ENCODE results near the gene KCNJ15. TPM values are rescaled to one million over a fixed set of nuclear protein-coding genes. Genes with fewer than 3 reads are reported as not detected.

KCNJ15 gene
- total and polyA plus RNA-seq, 10 of the 15 experiments (the other 5 are each of a cell fraction or from before 2014, with no cell fraction given): 0.05 to 2.7 (median 0.33) TPM; not detected in 6

DNA sequence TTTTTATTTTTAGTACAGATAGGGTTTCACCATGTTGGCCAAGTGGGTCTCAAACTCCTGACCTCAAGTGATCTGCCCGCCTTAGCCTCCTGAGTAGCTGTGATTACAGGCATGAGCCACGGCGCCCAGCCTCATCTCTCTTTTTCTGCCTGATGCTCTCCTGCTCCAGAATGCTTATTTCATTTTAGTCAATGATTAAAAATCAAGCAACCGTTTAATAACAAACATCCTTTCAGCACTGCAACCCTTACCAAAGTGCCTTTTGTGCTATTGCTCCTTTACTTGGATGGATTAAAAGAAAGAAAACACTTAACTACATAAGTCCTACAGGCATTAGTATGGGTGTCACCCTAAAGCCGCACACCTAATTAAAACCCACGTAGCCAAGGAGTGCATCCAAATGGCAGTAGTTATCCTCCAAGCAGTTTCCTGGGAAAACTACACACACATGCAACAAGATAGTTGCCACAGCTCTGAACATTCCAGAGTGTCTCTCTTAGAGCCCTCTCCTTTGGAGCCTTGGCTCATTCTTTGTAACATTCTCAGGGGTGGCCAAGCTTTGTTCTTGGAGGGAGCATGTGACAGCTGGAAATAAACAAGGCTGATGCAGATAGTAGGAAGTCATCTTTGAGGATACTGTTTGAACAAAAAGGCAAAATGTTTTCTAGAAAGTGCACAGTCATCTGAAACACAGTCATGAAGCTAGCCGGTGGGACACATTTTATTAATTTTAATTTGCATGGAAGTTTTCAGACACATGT is 51.2 kb downstream of the KCNJ15 start:
- SMC1A ChIA-PET (ENCODE audit: uncharacterized antibody, unreplicated experiment): no interaction called here
- Histone ChIP-seq H3K27me3 (replicated peaks in 1 of 2; ENCODE audit: control insufficient read depth in 2 of 2, insufficient read depth in 2 of 2, low read length in 1 of 2) (no peaks in the 10 kb centered on the region), H2AFZ (ENCODE audit: control insufficient read depth, low read depth, low read length) (no peak overlapping the region), H3K79me2 (ENCODE audit: control insufficient read depth, insufficient read depth, low read length) (no peaks in the 10 kb centered on the region), H3K4me2 (ENCODE audit: control insufficient read depth, insufficient read depth) (no peak overlapping the region), H4K20me1 (ENCODE audit: control insufficient read depth, insufficient read depth) (no peaks in the 10 kb centered on the region), H3K4me1 (ENCODE audit: control insufficient read depth, insufficient read depth, low read length) (no peaks in the 10 kb centered on the region), H3K27ac (ENCODE audit: control insufficient read depth, insufficient read depth) (no peak overlapping the region), H3K4me3 (no peak overlapping the region), H3K9ac (ENCODE audit: control insufficient read depth, insufficient read depth, low read length) (no peak overlapping the region), H3K36me3 (ENCODE audit: control insufficient read depth in 2 of 2, insufficient read depth in 2 of 2, low read length in 1 of 2) (no peaks in the 10 kb centered on the region), H3K9me3 (replicated peaks; ENCODE audit: control insufficient read depth, insufficient read depth, low read length) (no peaks in the 10 kb centered on the region)
- intact Hi-C loops (cut with micrococcal nuclease; ENCODE audit: unreplicated experiment): no loop called here
- no peak for TF ChIP-seq BCL11A (IDR thresholded peaks at IDR 0.05; ENCODE audit: low read depth, low read length)
- TF ChIP-seq TCF3 (IDR thresholded peaks at IDR 0.05; ENCODE audit: borderline replicate concordance, insufficient read depth, low read depth, low read length): no peak
- TF ChIP-seq CBFB (IDR thresholded peaks at IDR 0.05; ENCODE audit: low read depth): no peak
- TF ChIP-seq, protein P1, sequence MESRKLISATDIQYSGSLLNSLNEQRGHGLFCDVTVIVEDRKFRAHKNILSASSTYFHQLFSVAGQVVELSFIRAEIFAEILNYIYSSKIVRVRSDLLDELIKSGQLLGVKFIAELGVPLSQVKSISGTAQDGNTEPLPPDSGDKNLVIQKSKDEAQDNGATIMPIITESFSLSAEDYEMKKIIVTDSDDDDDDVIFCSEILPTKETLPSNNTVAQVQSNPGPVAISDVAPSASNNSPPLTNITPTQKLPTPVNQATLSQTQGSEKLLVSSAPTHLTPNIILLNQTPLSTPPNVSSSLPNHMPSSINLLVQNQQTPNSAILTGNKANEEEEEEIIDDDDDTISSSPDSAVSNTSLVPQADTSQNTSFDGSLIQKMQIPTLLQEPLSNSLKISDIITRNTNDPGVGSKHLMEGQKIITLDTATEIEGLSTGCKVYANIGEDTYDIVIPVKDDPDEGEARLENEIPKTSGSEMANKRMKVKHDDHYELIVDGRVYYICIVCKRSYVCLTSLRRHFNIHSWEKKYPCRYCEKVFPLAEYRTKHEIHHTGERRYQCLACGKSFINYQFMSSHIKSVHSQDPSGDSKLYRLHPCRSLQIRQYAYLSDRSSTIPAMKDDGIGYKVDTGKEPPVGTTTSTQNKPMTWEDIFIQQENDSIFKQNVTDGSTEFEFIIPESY (IDR thresholded peaks at IDR 0.05): no peak
- no peak for TF ChIP-seq CBX5 (IDR thresholded peaks at IDR 0.05; ENCODE audit: low read depth)
- no peak for TF ChIP-seq SUPT20H (IDR thresholded peaks at IDR 0.05; ENCODE audit: borderline replicate concordance, control insufficient read depth, low read depth, low read length)
- TF ChIP-seq ZNF592 (IDR thresholded peaks at IDR 0.05): no peak
- TF ChIP-seq CBX3 (IDR thresholded peaks at IDR 0.05; ENCODE audit: borderline replicate concordance, low read depth): no peak
- no peak for TF ChIP-seq MAX (IDR thresholded peaks at IDR 0.05; ENCODE audit: low read depth, low read length)
- no peak for TF ChIP-seq ZNF384 (IDR thresholded peaks at IDR 0.05; ENCODE audit: borderline replicate concordance, low read depth, low read length)
- ATAC-seq (no peak), FAIRE-seq (no peak), DNase-seq (ENCODE audit: low read depth, low spot score) (no peak)
- POLR2A ChIA-PET: no interaction called here
- CTCF ChIA-PET: interaction anchor here (1.1 kb wide), 1 partner anchor 88 kb away, joined by 3 read pairs; no protein-coding TSS in a partner anchor
- RAD21 ChIA-PET (ENCODE audit: unreplicated experiment): interaction anchor here (1.3 kb wide), 1 partner anchor 12 kb away, joined by 3 read pairs; no protein-coding TSS in a partner anchor
- no TSS peak for BruUV-seq (replicated peaks)
- in situ Hi-C loops (cut with MboI): no loop called here
- 53% methylated on average over 7 of the region's 7 CpGs for whole genome bisulfite sequencing (ENCODE audit: insufficient coverage, insufficient replicate concordance, low lambda C conversion rate, missing lambda C conversion rate)

Measured in GM12878 (cell line).